Activated gamma-delta T cell (primary cell): ENCODE measurements around the gene HTATIP2.
"Not testable (repeated sequence)": the region's sequence is repeated elsewhere in the genome, so short reads cannot be mapped to it uniquely, and the experiment has no call there.

Experiments used
- DNase-seq: peaks from one replicate; lab custom pipeline; 2025; lab: John Stamatoyannopoulos, UW
- total RNA-seq, 2 donors: gene quantifications; one replicate each; lab custom pipeline; 2026; lab: John Stamatoyannopoulos, UW

The HTATIP2 gene
- total RNA-seq = 39.6 to 65.6 reads per million in 2 donors

GRCh38 chr11:20363500-20364340 is at the start of gene HTATIP2:
TSS of gene HTATIP2 (plus strand) at chr11:20363714. CDS start at chr11:20364238, 524 bp downstream.
- peak; percentile 59 for DNase-seq

- DNase-seq = no peak
These were observed 47.7 kb upstream of the HTATIP2 start for GRCh38 chr11:20315800-20316199.

- no peak for DNase-seq
These were observed 42.3 kb upstream of the HTATIP2 start for GRCh38 chr11:20321177-20321576.

GRCh38 chr11:20327377-20327935 is 36.1 kb upstream of the HTATIP2 start:
- no peak for DNase-seq

DNA sequence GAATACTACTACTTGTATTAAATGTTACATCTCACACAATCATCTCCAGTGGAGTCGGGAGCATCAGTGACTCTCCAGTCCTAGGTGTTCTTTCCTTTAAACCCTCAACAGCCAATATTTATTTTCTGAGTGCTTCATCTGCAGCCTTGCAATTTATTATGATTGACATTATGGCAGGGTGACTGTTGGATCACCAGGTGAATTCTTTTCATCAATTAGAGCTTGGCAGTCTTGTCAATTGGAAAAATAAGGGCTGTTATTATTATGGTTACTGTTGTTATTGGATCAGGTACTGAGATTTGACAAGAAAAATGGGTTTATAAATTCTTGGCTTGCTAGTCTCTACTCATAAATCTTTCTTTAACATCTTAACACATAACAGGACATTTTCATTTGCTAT is 27.5 kb upstream of the HTATIP2 start:
- DNase-seq = no peak

- no peak for DNase-seq
These were observed 25.9 kb upstream of the HTATIP2 start for GRCh38 chr11:20337526-20338154.

GRCh38 chr11:20342347-20343141 is 21.0 kb upstream of the HTATIP2 start:
- no peak for DNase-seq

DNA sequence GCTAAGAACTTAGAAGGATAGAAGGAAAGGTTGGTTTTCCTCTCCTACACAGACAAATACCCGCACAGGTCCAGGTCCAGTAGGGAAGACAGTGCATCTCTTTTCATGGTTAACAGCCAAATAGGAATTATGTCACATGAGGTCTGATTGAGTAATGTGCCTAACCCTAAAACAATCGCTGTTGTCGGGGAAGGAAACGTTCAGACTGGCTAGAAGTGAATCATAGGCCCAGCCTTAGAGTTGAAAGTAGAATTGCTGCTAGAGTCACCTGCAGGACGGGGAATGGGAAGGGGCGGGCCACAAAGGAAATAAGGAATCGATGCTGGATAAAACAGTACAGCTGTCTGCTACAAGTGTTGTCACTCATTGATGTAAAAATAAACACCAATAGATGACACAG is 12.4 kb upstream of the HTATIP2 start:
- DNase-seq = no peak

DNA sequence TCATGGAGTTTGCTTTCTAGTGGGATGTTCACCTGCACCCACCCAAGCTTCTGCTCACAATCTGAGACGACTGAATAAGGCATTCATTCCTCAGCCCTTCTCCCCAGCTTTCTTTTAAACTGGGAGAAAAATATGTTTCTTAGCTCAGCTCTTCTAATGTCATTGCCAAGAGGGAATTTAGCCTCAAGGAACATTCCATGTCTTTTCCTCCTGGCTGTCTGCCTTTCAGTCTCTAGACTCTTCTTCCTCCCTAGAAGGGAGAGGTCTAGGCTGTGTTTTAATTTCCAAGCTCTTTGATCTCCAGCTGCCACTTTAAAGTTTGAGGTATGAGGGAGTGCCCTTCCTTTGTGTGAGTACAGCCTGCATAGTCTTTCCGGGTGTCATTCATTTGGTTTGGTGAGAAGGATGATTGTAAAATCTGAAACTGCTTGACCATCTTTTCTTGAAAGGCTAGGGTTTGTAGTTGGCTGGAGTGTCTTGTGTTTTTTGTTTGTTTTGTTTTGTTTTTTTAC is 11.7 kb upstream of the HTATIP2 start:
- no peak for DNase-seq

DNA sequence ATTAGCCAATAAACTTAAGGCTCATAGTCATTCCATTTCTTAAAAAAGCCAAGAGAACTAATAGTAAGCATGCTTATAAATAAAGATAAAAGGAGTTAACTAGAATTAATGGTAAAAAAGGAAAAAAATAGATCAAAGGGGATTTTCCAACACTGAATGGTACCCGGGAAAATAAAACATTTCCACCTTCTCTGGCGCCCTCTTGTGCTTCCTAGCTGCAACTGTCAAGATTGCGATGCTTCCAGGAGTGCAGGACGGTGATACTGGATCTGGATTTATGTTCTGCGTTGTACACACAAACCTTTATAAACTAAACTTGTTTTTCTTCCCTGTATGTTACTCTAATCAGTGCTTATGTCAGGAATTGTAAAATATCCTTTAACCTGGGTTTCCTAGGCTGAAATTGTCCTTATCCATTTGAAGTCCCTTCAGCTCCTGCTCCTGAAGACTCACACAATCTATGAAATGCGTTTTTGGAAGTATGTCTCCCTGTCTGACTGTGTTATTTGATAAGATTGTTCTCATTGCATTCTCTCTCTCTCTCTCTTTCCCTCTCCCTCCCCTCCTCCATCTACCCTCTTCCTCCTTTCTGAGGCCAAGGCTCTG is 9.6 kb upstream of the HTATIP2 start:
- DNase-seq = no peak

DNA sequence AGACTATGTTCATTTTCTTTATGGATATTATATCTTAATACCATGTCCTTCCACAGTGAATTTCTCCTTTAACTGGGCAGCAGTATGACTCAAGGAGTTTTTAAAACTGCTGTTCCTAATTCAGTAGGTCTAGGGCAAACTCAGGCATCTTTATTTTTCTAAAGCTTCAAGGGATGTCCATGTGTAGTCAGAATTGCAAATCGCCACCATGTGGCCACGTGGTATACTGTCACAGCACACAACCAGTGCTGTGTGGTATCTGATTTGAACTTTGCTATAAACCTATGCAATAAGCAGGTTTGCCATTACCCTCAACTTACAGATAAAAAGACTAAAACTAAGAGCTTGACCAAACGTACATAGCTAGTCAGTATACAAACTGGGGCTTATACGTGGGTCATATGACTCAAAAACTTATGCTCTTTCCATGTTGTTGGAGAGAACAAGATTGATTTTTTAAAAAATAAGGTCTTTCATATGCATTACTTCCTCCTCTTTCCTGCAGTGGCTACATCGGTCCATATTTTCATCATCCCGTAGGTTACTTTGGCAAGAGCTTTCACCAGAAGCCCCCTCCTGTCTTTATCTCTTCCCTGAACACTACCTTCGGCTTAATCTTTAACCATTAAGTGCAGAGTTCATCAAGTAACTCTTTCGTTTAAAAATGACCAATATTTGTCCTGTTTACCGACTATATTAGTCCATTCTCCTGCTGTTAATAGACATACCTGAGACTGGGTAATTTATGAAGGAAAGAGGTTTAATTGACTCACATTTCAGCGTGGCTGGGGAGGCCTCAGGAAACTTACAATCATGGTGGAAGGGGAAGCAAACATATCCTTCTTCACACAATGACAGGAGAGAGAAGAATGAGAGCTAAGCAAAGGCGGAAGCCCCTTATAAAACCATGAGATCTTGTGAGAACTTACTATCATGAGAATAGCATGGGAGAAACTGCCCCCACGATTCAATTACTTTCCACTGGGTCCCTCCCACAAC is 8.0 kb upstream of the HTATIP2 start:
- DNase-seq = no peak

- DNase-seq = no peak
These were observed 6.4 kb upstream of the HTATIP2 start for GRCh38 chr11:20357150-20357549.

GRCh38 chr11:20360650-20361049 is 2.9 kb upstream of the HTATIP2 start:
- DNase-seq = no peak

DNA sequence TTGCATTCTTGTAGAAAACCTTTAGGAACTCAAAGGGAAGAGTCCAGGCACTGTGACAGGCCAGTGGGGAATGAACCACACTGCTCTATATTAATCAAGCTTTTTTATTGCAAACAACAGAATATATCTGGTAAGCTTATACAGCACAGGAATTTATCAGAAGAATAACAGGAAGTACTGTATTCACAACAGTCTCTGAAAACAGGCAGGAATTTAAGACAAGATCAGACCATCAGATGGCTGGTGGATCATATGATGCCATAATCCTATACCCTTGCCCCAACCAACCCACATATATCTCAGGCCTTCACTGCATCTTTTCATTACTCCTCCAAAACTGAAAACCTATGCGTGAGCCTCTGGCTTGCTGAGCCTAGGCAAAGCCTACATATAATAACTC is 1.0 kb upstream of the HTATIP2 start:
- no peak for DNase-seq

DNA sequence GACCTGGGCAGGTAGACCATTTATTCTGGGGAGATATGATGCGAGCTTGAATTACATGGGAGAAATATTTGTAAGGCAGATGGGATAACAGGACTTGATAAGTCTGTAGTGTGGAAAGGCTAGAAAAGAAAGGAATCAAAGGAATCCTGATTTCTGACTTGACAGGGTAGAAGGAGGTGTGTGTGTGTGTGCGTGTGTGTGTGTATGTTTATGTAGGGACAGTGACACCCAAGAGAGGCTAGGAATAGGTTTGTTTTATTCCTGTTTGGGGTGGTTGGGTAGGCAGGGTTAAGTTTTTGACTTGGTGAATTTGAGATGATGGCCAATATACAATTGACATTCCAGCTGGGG is 390 bp upstream of the HTATIP2 start:
- no peak for DNase-seq

DNA sequence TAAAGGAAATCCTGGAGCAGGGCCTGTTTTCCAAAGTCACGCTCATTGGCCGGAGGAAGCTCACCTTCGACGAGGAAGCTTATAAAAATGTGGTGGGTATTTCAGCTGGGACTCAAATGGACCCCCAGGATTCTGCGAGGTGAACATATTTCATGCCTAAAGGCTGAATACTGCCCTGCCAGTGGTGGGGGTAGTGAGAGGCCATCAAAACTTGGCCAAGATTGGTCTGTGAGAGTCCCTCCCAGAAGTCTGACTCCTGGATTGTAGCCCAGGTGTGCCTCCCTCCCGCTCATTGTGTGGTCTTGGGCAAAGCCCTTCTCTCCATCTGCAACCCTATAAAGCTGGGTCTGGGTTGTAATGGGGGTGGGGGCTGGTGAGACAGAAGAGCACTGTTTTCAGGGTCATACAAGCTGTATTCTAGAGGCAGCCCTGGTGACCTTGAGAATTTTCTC is 853 bp downstream of the HTATIP2 start:
- DNase-seq = no peak

DNA sequence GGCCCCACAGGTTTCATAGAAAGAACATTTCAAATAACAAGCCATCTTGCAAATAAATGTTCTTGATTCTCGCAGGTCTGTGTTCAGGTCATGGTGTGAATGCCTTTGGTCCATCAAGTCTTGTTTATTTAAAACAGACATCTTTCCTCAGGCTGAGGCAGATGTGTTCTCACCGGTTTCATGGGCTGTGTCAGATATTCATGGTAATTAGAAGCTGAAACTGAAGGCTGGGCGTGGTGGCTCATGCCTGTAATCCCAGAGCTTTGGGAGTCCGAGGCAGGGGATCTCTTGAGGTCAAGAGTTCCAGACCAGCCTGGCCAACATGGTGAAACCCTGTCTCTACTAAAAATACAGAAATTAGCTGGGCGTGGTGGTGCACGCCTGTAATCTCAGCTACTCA is 2.0 kb downstream of the HTATIP2 start:
- DNase-seq = not testable (repeated sequence)

GRCh38 chr11:20367313-20367948 is 3.9 kb downstream of the HTATIP2 start:
- no peak for DNase-seq

GRCh38 chr11:20368438-20368837 is 4.9 kb downstream of the HTATIP2 start:
- DNase-seq = no peak

DNA sequence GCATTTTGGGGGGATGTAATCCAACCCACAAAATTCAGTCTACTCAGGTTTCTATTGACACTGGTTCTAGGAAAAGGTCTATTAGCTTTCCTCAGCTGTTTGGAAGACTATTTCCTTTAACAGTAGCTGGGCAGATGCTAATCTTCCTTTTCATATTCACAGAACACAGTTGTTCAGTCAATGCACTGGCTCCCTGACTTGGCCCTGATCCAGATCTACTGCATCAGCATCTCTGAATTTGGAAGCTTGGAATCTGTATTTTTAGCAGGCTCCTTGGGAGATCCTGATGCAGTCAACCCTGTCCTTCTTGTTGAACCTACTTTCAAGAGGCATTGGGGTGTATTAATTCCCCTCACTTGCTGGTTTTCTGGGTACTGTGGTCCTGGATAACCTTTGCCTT is 6.3 kb downstream of the HTATIP2 start:
- no peak for DNase-seq
